Liver (tissue), 9 donors: ENCODE data around the gene SIT1. TPM values are rescaled to one million over a fixed set of nuclear protein-coding genes. Genes with fewer than 3 reads are reported as not detected.

Experiments used
- DNase-seq: peaks from one replicate; pipeline ENCODE4 v3.0.0-alpha.2; 2017; ENCODE audit warnings: low spot score
- H3K27ac ChIP-seq, 2 donors: one replicate each; pipeline ENCODE4 v1.7.0; 2013; ENCODE audit warnings: inconsistent platforms in 2 of 2, low read length in 2 of 2, control low read depth in 1 of 2, low read depth in 1 of 2, mild to moderate bottlenecking in 1 of 2
- H3K27me3 ChIP-seq, 4 donors: one replicate each; pipeline versions ENCODE4 v1.6.1 to v1.7.0; 2013; ENCODE audit warnings: low read length in 3 of 4, inconsistent platforms in 1 of 4, mild to moderate bottlenecking in 1 of 4, moderate library complexity in 1 of 4; ENCODE audit not compliant: control insufficient read depth in 4 of 4, insufficient read depth in 4 of 4
- H3K36me3 ChIP-seq, 4 donors: one replicate each; pipeline versions ENCODE4 v1.6.1 to v1.7.0; 2013; ENCODE audit warnings: low read length in 3 of 4, mild to moderate bottlenecking in 3 of 4, low read depth in 1 of 4, moderate library complexity in 1 of 4; ENCODE audit not compliant: control insufficient read depth in 4 of 4, insufficient read depth in 3 of 4
- H3K4me1 ChIP-seq, 4 donors: one replicate each; pipeline versions ENCODE4 v1.6.1 to v1.7.0; 2013; ENCODE audit warnings: low read length in 3 of 4, mild to moderate bottlenecking in 3 of 4, moderate library complexity in 1 of 4; ENCODE audit not compliant: control insufficient read depth in 4 of 4, insufficient read depth in 4 of 4
- H3K4me3 ChIP-seq, 3 donors: one replicate each; pipeline versions ENCODE4 v1.6.1 to v1.7.0; 2013; ENCODE audit warnings: low read length in 3 of 3, control low read depth in 1 of 3, low read depth in 1 of 3, mild to moderate bottlenecking in 1 of 3
- H3K9ac ChIP-seq, 2 donors: one replicate each; pipeline ENCODE4 v1.7.0; 2013; ENCODE audit warnings: low read length in 2 of 2, mild to moderate bottlenecking in 2 of 2, moderate library complexity in 2 of 2, control low read depth in 1 of 2, low read depth in 1 of 2
- H3K9me3 ChIP-seq, 4 donors: one replicate each; pipeline versions ENCODE4 v1.6.1 to v1.7.0; 2013; ENCODE audit warnings: low read length in 3 of 4; ENCODE audit not compliant: control insufficient read depth in 4 of 4
- EGR1 ChIP-seq, 2 donors: IDR thresholded peaks; 2 replicates each; pipeline ENCODE4 v1.6.1; 2016 to 2018; ENCODE audit warnings: antibody characterized with exemption in 2 of 2, low read depth in 2 of 2
- FOXA2 ChIP-seq: IDR thresholded peaks from 2 replicates; pipeline ENCODE4 v1.6.1; 2016; ENCODE audit warnings: antibody characterized with exemption
- GABPA ChIP-seq, 2 donors: IDR thresholded peaks in 1 of 2; conservative IDR thresholded peaks in 1 of 2; 2 replicates each; pipeline ENCODE4 v1.6.1; 2016; ENCODE audit warnings: antibody characterized with exemption in 2 of 2, mild to moderate bottlenecking in 1 of 2, moderate library complexity in 1 of 2
- HNF4G ChIP-seq: IDR thresholded peaks from 2 replicates; pipeline ENCODE4 v1.6.1; 2016; ENCODE audit warnings: antibody characterized with exemption
- JUND ChIP-seq, 2 donors: IDR thresholded peaks; 2 replicates each; pipeline ENCODE4 v1.6.1; 2016; ENCODE audit warnings: antibody characterized with exemption in 2 of 2
- NR2F2 ChIP-seq: IDR thresholded peaks from 2 replicates; pipeline ENCODE4 v1.6.1; 2016; ENCODE audit warnings: antibody characterized with exemption
- RAD21 ChIP-seq, 2 donors: IDR thresholded peaks; 2 replicates each; pipeline ENCODE4 v1.6.1; 2016; ENCODE audit warnings: antibody characterized with exemption in 2 of 2, mild to moderate bottlenecking in 2 of 2
- RXRA ChIP-seq, 2 donors: IDR thresholded peaks; 2 replicates each; pipeline ENCODE4 v1.6.1; 2017 to 2018; ENCODE audit warnings: antibody characterized with exemption in 2 of 2, mild to moderate bottlenecking in 1 of 2
- SP1 ChIP-seq: IDR thresholded peaks from 2 replicates; pipeline ENCODE4 v1.6.1; 2018; ENCODE audit warnings: antibody characterized with exemption, mild to moderate bottlenecking
- TAF1 ChIP-seq: conservative IDR thresholded peaks from 2 replicates; pipeline ENCODE4 v1.6.1; 2016; ENCODE audit warnings: antibody characterized with exemption, mild to moderate bottlenecking
- YY1 ChIP-seq: IDR thresholded peaks from 2 replicates; pipeline ENCODE4 v1.6.1; 2016; ENCODE audit warnings: antibody characterized with exemption, mild to moderate bottlenecking
- WGBS: extraction: QIAGEN DNeasy Blood & Tissue Kit; methylation state at CpG from one replicate; pipeline ENCODE4 v1.1.7; 2013; 5-methylcytosine and 5-hydroxymethylcytosine counted together
- polyA plus RNA-seq, 2 donors: library from polyadenylated mRNA; stranded (reverse) in 1 of 2; unstranded in 1 of 2; fragments of 200-250 nt in 1 of 2; fragments of >200 nt in 1 of 2; fragmentation: Nextera tagmentation in 1 of 2; extraction: Ambion mirVana in 1 of 2; gene quantifications; one replicate each; pipeline versions ENCODE4 v1.2.1 to v1.2.3, GENCODE V29; 2013 to 2015
- total RNA-seq, 2 donors: library from RNA; depleted of rRNA; stranded (reverse); fragments of >200 nt; gene quantifications; one replicate each; pipeline ENCODE4 v1.2.3, GENCODE V29; 2014
- TF ChIP-seq, protein P1 (sequence below): IDR thresholded peaks from 2 replicates; pipeline ENCODE4 v1.6.1; 2016; ENCODE audit warnings: antibody characterized with exemption
- TF ChIP-seq, protein P2 (sequence below): IDR thresholded peaks from 2 replicates; pipeline ENCODE4 v1.6.1; 2016; ENCODE audit warnings: antibody characterized with exemption
- TF ChIP-seq, protein P3 (sequence below): IDR thresholded peaks from 2 replicates; pipeline ENCODE4 v1.6.1; 2016; ENCODE audit warnings: antibody characterized with exemption, mild to moderate bottlenecking
- TF ChIP-seq, protein P4 (sequence below): fragments of 150-350 bp; IDR thresholded peaks from 2 replicates; pipeline ENCODE4 v1.5.1; 2017; ENCODE audit warnings: improper control_type of control experiment, low read depth, low read length; ENCODE audit not compliant: missing input control
- donor health status: healthy.
- donor health status: healthy.
- donor health status: healthy.
- donor health status: healthy.
- donor health status: healthy.

SIT1 gene
- total and polyA plus RNA-seq, 4 donors = 0.17 to 1.1 (median 0.34) TPM

DNA sequence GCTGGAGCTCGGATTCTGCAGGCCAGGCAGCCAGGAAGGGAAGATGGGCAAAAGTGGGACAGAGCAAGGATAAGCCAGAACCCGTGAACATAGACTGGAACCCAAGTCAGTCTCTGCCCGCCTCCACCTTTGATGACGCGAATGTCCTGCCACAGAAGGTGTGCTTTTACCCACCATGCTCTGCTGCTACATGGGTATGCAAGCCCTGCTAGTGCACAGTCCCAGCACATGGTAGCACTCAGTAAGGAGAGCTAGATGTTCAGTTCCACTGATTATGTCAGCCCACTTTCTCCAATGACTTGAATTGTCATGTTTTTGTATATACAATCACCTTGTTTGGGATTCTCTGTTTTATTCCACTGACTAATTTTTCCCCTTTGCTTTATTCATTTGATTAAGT, 21.1 kb downstream of the SIT1 start:
- H3K27me3 ChIP-seq = no peaks in the 10 kb centered on the region
- no peaks in the 10 kb centered on the region for H3K36me3 ChIP-seq
- no peaks in the 10 kb centered on the region for H3K9me3 ChIP-seq
- H3K27ac ChIP-seq = no peak overlapping the region
- no peaks in the 10 kb centered on the region for H3K4me1 ChIP-seq
- no peak overlapping the region for H3K4me3 ChIP-seq
- no peak for TF ChIP-seq RXRA (IDR thresholded peaks at IDR 0.05)
- no peak for TF ChIP-seq FOXA2
- TF ChIP-seq, protein P1, sequence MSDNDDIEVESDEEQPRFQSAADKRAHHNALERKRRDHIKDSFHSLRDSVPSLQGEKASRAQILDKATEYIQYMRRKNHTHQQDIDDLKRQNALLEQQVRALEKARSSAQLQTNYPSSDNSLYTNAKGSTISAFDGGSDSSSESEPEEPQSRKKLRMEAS = no peak
- TF ChIP-seq YY1 = no peak
- TF ChIP-seq NR2F2 = no peak
- TF ChIP-seq EGR1 (IDR thresholded peaks at IDR 0.05; ENCODE audit: low read depth in 2 of 2) = no peak
- no peak for TF ChIP-seq HNF4G
- TF ChIP-seq, protein P2, sequence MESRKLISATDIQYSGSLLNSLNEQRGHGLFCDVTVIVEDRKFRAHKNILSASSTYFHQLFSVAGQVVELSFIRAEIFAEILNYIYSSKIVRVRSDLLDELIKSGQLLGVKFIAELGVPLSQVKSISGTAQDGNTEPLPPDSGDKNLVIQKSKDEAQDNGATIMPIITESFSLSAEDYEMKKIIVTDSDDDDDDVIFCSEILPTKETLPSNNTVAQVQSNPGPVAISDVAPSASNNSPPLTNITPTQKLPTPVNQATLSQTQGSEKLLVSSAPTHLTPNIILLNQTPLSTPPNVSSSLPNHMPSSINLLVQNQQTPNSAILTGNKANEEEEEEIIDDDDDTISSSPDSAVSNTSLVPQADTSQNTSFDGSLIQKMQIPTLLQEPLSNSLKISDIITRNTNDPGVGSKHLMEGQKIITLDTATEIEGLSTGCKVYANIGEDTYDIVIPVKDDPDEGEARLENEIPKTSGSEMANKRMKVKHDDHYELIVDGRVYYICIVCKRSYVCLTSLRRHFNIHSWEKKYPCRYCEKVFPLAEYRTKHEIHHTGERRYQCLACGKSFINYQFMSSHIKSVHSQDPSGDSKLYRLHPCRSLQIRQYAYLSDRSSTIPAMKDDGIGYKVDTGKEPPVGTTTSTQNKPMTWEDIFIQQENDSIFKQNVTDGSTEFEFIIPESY = no peak
- TF ChIP-seq TAF1 = no peak
- TF ChIP-seq JUND (IDR thresholded peaks at IDR 0.05) = no peak
- no peak for TF ChIP-seq GABPA (IDR thresholded peaks at IDR 0.05 in 1 of 2, conservative IDR thresholded peaks at IDR 0.05 in 1 of 2)
- no peak for TF ChIP-seq SP1
- TF ChIP-seq, protein P3, sequence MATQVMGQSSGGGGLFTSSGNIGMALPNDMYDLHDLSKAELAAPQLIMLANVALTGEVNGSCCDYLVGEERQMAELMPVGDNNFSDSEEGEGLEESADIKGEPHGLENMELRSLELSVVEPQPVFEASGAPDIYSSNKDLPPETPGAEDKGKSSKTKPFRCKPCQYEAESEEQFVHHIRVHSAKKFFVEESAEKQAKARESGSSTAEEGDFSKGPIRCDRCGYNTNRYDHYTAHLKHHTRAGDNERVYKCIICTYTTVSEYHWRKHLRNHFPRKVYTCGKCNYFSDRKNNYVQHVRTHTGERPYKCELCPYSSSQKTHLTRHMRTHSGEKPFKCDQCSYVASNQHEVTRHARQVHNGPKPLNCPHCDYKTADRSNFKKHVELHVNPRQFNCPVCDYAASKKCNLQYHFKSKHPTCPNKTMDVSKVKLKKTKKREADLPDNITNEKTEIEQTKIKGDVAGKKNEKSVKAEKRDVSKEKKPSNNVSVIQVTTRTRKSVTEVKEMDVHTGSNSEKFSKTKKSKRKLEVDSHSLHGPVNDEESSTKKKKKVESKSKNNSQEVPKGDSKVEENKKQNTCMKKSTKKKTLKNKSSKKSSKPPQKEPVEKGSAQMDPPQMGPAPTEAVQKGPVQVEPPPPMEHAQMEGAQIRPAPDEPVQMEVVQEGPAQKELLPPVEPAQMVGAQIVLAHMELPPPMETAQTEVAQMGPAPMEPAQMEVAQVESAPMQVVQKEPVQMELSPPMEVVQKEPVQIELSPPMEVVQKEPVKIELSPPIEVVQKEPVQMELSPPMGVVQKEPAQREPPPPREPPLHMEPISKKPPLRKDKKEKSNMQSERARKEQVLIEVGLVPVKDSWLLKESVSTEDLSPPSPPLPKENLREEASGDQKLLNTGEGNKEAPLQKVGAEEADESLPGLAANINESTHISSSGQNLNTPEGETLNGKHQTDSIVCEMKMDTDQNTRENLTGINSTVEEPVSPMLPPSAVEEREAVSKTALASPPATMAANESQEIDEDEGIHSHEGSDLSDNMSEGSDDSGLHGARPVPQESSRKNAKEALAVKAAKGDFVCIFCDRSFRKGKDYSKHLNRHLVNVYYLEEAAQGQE = no peak
- TF ChIP-seq, protein P4, sequence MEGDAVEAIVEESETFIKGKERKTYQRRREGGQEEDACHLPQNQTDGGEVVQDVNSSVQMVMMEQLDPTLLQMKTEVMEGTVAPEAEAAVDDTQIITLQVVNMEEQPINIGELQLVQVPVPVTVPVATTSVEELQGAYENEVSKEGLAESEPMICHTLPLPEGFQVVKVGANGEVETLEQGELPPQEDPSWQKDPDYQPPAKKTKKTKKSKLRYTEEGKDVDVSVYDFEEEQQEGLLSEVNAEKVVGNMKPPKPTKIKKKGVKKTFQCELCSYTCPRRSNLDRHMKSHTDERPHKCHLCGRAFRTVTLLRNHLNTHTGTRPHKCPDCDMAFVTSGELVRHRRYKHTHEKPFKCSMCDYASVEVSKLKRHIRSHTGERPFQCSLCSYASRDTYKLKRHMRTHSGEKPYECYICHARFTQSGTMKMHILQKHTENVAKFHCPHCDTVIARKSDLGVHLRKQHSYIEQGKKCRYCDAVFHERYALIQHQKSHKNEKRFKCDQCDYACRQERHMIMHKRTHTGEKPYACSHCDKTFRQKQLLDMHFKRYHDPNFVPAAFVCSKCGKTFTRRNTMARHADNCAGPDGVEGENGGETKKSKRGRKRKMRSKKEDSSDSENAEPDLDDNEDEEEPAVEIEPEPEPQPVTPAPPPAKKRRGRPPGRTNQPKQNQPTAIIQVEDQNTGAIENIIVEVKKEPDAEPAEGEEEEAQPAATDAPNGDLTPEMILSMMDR = no peak
- DNase-seq = no peak
- 88% methylated on average over 5 of the region's 5 CpGs for WGBS
- no peak overlapping the region for H3K9ac ChIP-seq

DNA sequence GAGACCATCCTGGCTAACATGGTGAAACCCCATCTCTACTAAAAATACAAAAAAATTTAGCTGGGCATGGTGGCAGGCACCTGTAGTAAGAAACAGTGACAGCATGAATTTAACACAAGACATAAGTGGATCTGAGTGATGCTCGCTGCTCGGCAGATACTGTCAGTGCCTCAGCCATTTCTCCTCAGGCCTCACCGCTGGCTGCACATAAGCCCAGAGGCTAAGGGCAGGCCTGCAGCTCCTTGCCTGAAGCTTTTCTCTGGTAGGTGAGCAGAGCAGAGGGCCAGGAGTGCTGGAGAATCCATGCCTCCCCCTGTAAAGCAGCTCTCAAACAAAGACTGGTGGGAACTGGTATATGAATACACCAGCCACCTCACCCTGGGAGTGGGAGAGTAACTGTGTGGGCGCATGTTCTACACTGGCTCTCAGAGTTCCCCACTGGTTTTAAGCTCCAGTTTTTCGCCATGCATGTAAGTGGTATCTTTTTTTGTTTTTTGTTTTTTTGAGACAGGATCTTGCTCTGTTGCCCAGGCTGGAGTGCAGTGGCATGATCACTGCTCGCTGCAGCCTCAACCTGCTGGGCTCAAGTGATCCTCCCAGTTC, 22.2 kb downstream of the SIT1 start:
- DNase-seq = no peak
- Histone ChIP-seq H3K27ac (no peak overlapping the region), H3K36me3 (no peaks in the 10 kb centered on the region), H3K4me1 (no peaks in the 10 kb centered on the region), H3K9me3 (no peaks in the 10 kb centered on the region), H3K9ac (no peak overlapping the region), H3K27me3 (no peaks in the 10 kb centered on the region), H3K4me3 (no peak overlapping the region)
- WGBS = 97% methylated on average over 6 of the region's 6 CpGs
- TF ChIP-seq RAD21 (IDR thresholded peaks at IDR 0.05) (no peak), SP1 (no peak), HNF4G (no peak), EGR1 (IDR thresholded peaks at IDR 0.05; ENCODE audit: low read depth in 2 of 2) (no peak), TAF1 (no peak), RXRA (IDR thresholded peaks at IDR 0.05) (no peak), FOXA2 (no peak)
- TF ChIP-seq, protein P2 = no peak
- TF ChIP-seq, protein P4 = no peak
